ENCODE measurements around the gene MPHOSPH8. TPM values are rescaled to one million over a fixed set of nuclear protein-coding genes. Genes with fewer than 3 reads are reported as not detected.
A peak's percentile ranks its signal among the peaks of the same experiment; 100 is the strongest.

The MPHOSPH8 gene, protein sequence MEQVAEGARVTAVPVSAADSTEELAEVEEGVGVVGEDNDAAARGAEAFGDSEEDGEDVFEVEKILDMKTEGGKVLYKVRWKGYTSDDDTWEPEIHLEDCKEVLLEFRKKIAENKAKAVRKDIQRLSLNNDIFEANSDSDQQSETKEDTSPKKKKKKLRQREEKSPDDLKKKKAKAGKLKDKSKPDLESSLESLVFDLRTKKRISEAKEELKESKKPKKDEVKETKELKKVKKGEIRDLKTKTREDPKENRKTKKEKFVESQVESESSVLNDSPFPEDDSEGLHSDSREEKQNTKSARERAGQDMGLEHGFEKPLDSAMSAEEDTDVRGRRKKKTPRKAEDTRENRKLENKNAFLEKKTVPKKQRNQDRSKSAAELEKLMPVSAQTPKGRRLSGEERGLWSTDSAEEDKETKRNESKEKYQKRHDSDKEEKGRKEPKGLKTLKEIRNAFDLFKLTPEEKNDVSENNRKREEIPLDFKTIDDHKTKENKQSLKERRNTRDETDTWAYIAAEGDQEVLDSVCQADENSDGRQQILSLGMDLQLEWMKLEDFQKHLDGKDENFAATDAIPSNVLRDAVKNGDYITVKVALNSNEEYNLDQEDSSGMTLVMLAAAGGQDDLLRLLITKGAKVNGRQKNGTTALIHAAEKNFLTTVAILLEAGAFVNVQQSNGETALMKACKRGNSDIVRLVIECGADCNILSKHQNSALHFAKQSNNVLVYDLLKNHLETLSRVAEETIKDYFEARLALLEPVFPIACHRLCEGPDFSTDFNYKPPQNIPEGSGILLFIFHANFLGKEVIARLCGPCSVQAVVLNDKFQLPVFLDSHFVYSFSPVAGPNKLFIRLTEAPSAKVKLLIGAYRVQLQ
- 12.9 and 16.4 TPM in 2 replicates for total RNA-seq

DNA sequence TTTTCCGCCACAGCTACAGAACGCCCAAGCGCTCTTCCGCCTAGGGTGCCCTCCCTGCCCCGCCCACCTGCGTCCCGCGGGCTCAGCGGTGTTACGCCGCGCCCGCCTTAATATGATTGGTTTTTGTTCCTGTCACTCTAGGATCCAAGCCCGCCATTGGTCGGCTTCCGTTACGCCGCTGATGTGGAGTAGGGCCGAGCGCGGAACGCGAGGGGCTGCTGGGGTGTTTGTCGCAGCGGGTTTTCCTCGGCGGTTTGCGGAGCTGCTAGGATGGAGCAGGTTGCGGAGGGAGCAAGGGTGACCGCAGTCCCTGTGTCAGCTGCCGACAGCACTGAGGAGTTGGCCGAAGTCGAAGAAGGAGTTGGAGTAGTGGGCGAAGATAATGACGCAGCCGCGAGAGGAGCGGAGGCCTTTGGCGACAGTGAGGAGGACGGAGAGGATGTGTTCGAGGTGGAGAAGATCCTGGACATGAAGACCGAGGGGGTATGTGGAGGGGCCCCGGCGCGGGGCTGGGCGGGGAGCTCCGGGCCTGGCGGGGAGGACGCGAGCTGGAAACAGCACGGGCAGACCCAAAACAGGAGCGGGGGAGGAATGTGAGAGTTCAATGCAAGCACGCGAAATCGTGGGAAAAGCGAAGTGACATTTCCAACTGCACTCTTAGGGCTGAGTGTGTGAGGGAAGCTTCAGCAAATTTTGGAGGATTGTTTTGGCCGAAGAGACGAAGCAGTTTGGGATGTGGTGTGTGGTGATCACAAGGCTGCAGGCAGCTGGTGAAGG lies at the start of gene MPHOSPH8:
Gene MPHOSPH8, plus strand, starts transcription at position 181 of the 777 bp plus-strand sequence. Its CDS starts 90 bp downstream, at position 271.
- TF ChIP-seq, protein P1, sequence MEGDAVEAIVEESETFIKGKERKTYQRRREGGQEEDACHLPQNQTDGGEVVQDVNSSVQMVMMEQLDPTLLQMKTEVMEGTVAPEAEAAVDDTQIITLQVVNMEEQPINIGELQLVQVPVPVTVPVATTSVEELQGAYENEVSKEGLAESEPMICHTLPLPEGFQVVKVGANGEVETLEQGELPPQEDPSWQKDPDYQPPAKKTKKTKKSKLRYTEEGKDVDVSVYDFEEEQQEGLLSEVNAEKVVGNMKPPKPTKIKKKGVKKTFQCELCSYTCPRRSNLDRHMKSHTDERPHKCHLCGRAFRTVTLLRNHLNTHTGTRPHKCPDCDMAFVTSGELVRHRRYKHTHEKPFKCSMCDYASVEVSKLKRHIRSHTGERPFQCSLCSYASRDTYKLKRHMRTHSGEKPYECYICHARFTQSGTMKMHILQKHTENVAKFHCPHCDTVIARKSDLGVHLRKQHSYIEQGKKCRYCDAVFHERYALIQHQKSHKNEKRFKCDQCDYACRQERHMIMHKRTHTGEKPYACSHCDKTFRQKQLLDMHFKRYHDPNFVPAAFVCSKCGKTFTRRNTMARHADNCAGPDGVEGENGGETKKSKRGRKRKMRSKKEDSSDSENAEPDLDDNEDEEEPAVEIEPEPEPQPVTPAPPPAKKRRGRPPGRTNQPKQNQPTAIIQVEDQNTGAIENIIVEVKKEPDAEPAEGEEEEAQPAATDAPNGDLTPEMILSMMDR (conservative IDR thresholded peaks at IDR 0.05; ENCODE audit: low read depth, low read length) = no peak
- peak within 1 kb of the TSS; percentile 81 for H3K4me3 ChIP-seq (ENCODE audit: low read depth, low read length)
- peak; percentile 56 for DNase-seq (ENCODE audit: low read depth)

DNA sequence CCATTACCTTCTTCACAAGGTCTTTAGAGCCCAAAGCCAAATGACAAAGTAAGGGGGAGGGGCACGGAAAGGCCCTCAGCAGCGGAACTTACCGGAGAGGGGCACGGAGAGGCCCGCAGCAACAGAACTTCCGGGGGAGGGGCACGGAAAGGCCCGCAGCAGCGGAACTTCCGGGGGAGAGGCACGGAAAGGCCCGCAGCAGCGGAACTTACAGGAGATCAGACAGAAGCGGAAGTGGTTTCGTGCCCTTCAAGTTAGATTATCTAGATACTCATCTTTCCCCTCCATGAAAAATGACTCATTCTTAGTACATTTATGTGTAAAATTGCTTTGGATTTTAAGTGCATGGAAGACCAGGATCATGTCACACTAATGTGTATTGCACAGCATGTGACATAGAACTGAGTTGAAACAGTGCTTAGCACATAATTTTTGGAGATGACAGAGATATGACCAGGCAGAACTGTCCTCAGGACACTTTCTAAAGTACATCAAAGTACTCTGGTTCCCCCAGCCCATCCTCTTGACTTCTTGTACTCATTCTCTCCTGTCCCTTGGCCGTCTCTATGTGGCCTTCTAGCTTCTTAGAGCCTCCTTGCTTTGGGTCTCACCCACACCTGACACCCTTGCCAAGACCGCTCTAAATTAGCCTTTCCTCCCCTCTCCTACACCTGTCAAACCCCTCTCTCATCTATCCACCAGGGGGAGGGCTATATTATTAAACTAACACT lies 46.4 kb upstream of the MPHOSPH8 start:
- TF ChIP-seq, protein P1 (conservative IDR thresholded peaks at IDR 0.05; ENCODE audit: low read depth, low read length) = no peak
- H3K4me3 ChIP-seq (ENCODE audit: low read depth, low read length) = peak overlapping the region; percentile 3
- DNase-seq (ENCODE audit: low read depth) = no peak

DNA sequence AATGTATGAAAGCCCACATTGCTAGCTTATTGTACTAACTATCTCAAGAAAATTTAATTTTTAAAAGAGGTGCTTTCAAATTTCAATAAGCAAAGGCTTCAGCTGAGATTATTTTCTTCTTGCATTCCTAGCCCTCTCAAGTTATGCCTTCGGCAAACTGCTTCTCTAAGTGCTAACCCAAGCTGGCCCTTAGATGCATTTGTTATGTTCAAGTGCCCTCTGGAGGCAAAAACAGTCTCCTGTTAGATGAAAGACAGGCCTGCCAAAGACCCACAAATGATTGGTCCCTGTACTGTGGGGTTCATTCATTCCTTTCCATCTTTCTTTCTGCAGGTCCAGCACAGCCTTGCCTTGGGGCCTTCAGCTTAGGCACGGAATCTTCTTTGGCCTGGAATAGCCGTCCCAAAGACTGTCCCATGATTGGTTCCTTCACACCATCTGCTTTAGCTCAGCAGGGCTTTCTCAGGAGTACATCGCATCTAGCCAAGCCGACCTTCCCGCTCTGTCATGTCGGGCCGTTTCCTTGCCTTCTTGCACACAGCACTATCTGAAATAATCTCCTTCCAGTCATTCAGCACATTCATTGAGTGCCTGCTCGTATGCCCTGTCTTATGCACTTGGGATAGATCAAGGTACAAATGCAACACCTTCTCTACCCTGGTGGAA lies 45.7 kb upstream of the MPHOSPH8 start:
- DNase-seq (ENCODE audit: low read depth) = no peak
- H3K4me3 ChIP-seq (ENCODE audit: low read depth, low read length) = no peak overlapping the region
- TF ChIP-seq, protein P1 (conservative IDR thresholded peaks at IDR 0.05; ENCODE audit: low read depth, low read length) = peak; percentile 74

DNA sequence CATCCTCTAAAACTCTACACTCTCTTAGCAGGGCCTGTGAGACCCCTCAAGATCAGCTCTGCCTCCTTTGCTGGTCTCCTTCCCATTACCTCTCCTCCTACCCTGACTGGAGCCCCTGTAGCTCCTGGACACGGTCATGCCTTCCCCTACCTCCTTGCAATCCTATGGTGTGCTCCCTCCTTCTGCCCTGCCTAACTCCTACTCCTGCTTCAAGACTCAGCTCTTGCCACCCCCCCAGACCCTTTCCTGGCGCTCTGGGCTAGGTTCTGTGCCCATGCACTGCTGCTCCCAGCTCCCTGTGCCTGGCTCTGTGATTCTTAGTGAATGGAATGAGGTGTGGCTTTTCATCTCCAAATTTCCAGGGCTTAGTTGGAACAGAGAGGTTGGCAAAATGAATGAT lies 44.1 kb upstream of the MPHOSPH8 start:
- DNase-seq (ENCODE audit: low read depth) = no peak
- no peak overlapping the region for H3K4me3 ChIP-seq (ENCODE audit: low read depth, low read length)
- TF ChIP-seq, protein P1 (conservative IDR thresholded peaks at IDR 0.05; ENCODE audit: low read depth, low read length) = no peak

DNA sequence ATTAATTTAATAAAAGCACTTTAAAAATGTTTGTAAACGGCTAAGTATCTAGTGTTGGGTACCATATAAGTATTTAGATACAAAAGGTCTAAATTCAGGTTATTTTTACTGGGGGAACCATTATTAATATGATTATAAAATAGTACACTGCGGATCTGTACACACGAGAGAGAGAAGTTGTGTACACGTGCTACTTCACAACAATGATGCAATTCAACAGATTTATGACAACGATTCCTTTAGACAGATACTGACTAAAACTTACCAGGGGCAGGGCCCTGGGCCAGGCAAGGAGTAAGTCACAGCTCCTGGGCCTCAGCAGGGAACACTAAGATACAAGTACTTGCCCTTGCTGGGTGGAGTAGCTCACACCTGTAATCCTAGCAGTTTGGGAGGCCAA lies 43.0 kb upstream of the MPHOSPH8 start:
- DNase-seq (ENCODE audit: low read depth) = no peak
- TF ChIP-seq, protein P1 (conservative IDR thresholded peaks at IDR 0.05; ENCODE audit: low read depth, low read length) = no peak
- H3K4me3 ChIP-seq (ENCODE audit: low read depth, low read length) = no peak overlapping the region

Data from epithelial cell of proximal tubule (primary cell).